Inflammatory macrophage treated with lipopolysaccharide for 1 hour (primary cell): Measurements from ENCODE around the gene YWHAG.
"Not testable (repeated sequence)": the region's sequence is repeated elsewhere in the genome, so short reads cannot be mapped to it uniquely, and the experiment has no call there.

Experiments
- DNase-seq, 2 donors: peaks; one replicate each; pipeline ENCODE4 v3.0.0-alpha.2; 2020 to 2022

YWHAG gene

GRCh38 chr7:76358481-76359110 lies at the start of gene YWHAG:
YWHAG (minus strand) TSS chr7:76358991; CDS start chr7:76358808, 183 bp downstream.
- peak; percentile 79 to 91 for DNase-seq

GRCh38 chr7:76408121-76408560 lies 49.4 kb upstream of the YWHAG start:
- DNase-seq = no peak

- no peak for DNase-seq
Observed at GRCh38 chr7:76407718-76408117, 48.9 kb upstream of the YWHAG start.

GRCh38 chr7:76405738-76406137 lies 46.9 kb upstream of the YWHAG start:
- DNase-seq = no peak

GRCh38 chr7:76403780-76404494 lies 45.1 kb upstream of the YWHAG start:
- peak; percentile 74 to 86 for DNase-seq

- DNase-seq = peak; percentile 67 to 83
Observed at GRCh38 chr7:76403097-76403496, 44.3 kb upstream of the YWHAG start.

- no peak for DNase-seq
Observed at GRCh38 chr7:76400248-76400647, 41.5 kb upstream of the YWHAG start.

GRCh38 chr7:76397409-76398183 lies 38.8 kb upstream of the YWHAG start:
- DNase-seq = peak; percentile 58 to 77

- no peak for DNase-seq
Observed at GRCh38 chr7:76396864-76397263, 38.1 kb upstream of the YWHAG start.

- no peak for DNase-seq
Observed at GRCh38 chr7:76395965-76396726, 37.4 kb upstream of the YWHAG start.

GRCh38 chr7:76395605-76395964 lies 36.8 kb upstream of the YWHAG start:
- DNase-seq = not testable (repeated sequence)

GRCh38 chr7:76394957-76395356 lies 36.2 kb upstream of the YWHAG start:
- DNase-seq = peak; percentile 53 to 80

- DNase-seq = peak; percentile 88 to 95
Observed at GRCh38 chr7:76393116-76394031, 34.6 kb upstream of the YWHAG start.

- no peak for DNase-seq
Observed at GRCh38 chr7:76392531-76393115, 33.8 kb upstream of the YWHAG start.

- no peak for DNase-seq
Observed at GRCh38 chr7:76390092-76390491, 31.3 kb upstream of the YWHAG start.

- not testable (repeated sequence) for DNase-seq
Observed at GRCh38 chr7:76387789-76388188, 29.0 kb upstream of the YWHAG start.

- no peak for DNase-seq
Observed at GRCh38 chr7:76386691-76387260, 28.0 kb upstream of the YWHAG start.

- peak in 1 of 2 donors; percentile 38 for DNase-seq
Observed at GRCh38 chr7:76383089-76383944, 24.5 kb upstream of the YWHAG start.

GRCh38 chr7:76381814-76382213 lies 23.0 kb upstream of the YWHAG start:
- DNase-seq = no peak

GRCh38 chr7:76380623-76380966 lies 21.8 kb upstream of the YWHAG start:
- no peak for DNase-seq
